ENCODE measurements around the gene KIF1A.

KIF1A gene

GRCh38 chr2:240736281-240737250 lies 83.5 kb downstream of the KIF1A start:
- H3K27me3 ChIP-seq, result no peaks in the 10 kb centered on the region
- no peaks in the 10 kb centered on the region for H3K9me3 ChIP-seq
- DNase-seq, result no peak
- H3K4me1 ChIP-seq, result peaks cover 7% of the 10 kb centered on the region; the same call in 1 of the 2 replicates
- no peak overlapping the region for H3K4me3 ChIP-seq (ENCODE audit: low read depth, low read length)
- peaks cover 9% of the 10 kb centered on the region for H3K36me3 ChIP-seq
- no peak for TF ChIP-seq CTCF (IDR thresholded peaks at IDR 0.05; ENCODE audit: low read depth, low read length)

- H3K4me1 ChIP-seq, result peaks cover 7% of the 10 kb centered on the region; the same call in 1 of the 2 replicates
- no peak for TF ChIP-seq CTCF (IDR thresholded peaks at IDR 0.05; ENCODE audit: low read depth, low read length)
- H3K36me3 ChIP-seq, result peaks cover 9% of the 10 kb centered on the region
- no peak for DNase-seq
- no peak overlapping the region for H3K4me3 ChIP-seq (ENCODE audit: low read depth, low read length)
- no peaks in the 10 kb centered on the region for H3K9me3 ChIP-seq
- H3K27me3 ChIP-seq, result no peaks in the 10 kb centered on the region
These were observed 84.5 kb downstream of the KIF1A start for GRCh38 chr2:240735476-240735875.

- TF ChIP-seq CTCF (IDR thresholded peaks at IDR 0.05; ENCODE audit: low read depth, low read length), result no peak
- Histone ChIP-seq H3K4me1 (peaks cover 7% of the 10 kb centered on the region; the same call in 1 of the 2 replicates), H3K36me3 (peaks cover 9% of the 10 kb centered on the region), H3K9me3 (no peaks in the 10 kb centered on the region), H3K4me3 (ENCODE audit: low read depth, low read length) (no peak overlapping the region), H3K27me3 (no peaks in the 10 kb centered on the region)
- DNase-seq, result no peak
These were observed 85.3 kb downstream of the KIF1A start for GRCh38 chr2:240734756-240735155.

GRCh38 chr2:240733803-240734495 lies 86.1 kb downstream of the KIF1A start:
- Histone ChIP-seq H3K27me3 (no peaks in the 10 kb centered on the region), H3K36me3 (peaks cover 9% of the 10 kb centered on the region), H3K4me1 (peaks cover 7% of the 10 kb centered on the region; the same call in 1 of the 2 replicates), H3K4me3 (ENCODE audit: low read depth, low read length) (no peak overlapping the region), H3K9me3 (no peaks in the 10 kb centered on the region)
- no peak for DNase-seq
- TF ChIP-seq CTCF (IDR thresholded peaks at IDR 0.05; ENCODE audit: low read depth, low read length), result no peak

- H3K36me3 ChIP-seq, result peaks cover 9% of the 10 kb centered on the region
- H3K4me1 ChIP-seq, result peaks cover 5% of the 10 kb centered on the region; the same call in 1 of the 2 replicates
- peak; percentile 42 for DNase-seq
- H3K9me3 ChIP-seq, result no peaks in the 10 kb centered on the region
- TF ChIP-seq CTCF (IDR thresholded peaks at IDR 0.05; ENCODE audit: low read depth, low read length), result no peak
- no peak overlapping the region for H3K4me3 ChIP-seq (ENCODE audit: low read depth, low read length)
- no peaks in the 10 kb centered on the region for H3K27me3 ChIP-seq
These were observed 87.0 kb downstream of the KIF1A start for GRCh38 chr2:240732911-240733622.
